Bronchial epithelial cell (primary cell): Measurements from ENCODE around the gene PRPF4. TPM values are rescaled to one million over a fixed set of nuclear protein-coding genes. Genes with fewer than 3 reads are reported as not detected.
A peak's percentile ranks its signal among the peaks of the same experiment; 100 is the strongest.

ENCODE experiments used
- DNase-seq: peaks from one replicate; pipeline ENCODE4 v3.0.0-alpha.2; 2010; ENCODE audit warnings: low read depth
- FAIRE-seq: peaks from 2 replicates; lab custom pipeline; 2011; peaks lifted over from hg19 to GRCh38; lab: Jason Lieb, UNC
- H3K27me3 ChIP-seq: 2 replicates; pipeline ENCODE4 v1.5.1; 2011; ENCODE audit warnings: low read length; ENCODE audit not compliant: control insufficient read depth, insufficient read depth
- H3K36me3 ChIP-seq: 2 replicates; pipeline ENCODE4 v1.5.1; 2011; ENCODE audit warnings: low read length; ENCODE audit not compliant: control insufficient read depth, insufficient read depth
- H3K4me3 ChIP-seq: 2 replicates; pipeline ENCODE4 v1.5.1; 2011; ENCODE audit warnings: mild to moderate bottlenecking, low read depth, low read length, control low read depth
- total RNA-seq: library from RNA; depleted of rRNA; stranded (reverse); fragments of >200 nt; gene quantifications from 2 replicates; pipeline ENCODE4 v1.2.1, GENCODE V29; 2014
- TF ChIP-seq, protein P1 (sequence below): IDR thresholded peaks from 2 replicates; pipeline ENCODE4 v1.5.1; 2011; ENCODE audit warnings: mild to moderate bottlenecking, moderate library complexity, low read length, control low read depth, inconsistent platforms; ENCODE audit not compliant: insufficient read depth, severe bottlenecking

Gene PRPF4
- total RNA-seq, 1 donor from 2014 or later: 45.3 TPM

DNA sequence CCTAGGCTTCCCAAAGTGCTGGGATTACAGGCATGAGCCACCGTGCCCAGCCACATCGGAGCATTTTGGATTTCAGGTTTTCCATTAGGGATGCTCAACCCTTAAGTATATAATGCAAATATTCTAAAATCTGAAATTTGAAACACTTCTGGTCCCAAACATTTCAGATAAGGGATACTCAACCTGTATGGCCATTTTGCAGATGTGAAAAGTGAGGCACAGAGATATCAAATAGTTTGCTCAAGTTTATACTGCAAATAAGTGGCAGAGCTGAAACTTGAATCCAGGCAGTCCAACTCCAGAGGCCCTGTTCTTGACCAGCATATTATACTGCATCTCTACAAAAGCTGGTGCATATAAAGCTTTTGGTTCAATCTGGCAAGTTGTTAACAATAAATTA, 62.3 kb downstream of the PRPF4 start:
- DNase-seq (no peak), FAIRE-seq (no peak)
- TF ChIP-seq, protein P1, sequence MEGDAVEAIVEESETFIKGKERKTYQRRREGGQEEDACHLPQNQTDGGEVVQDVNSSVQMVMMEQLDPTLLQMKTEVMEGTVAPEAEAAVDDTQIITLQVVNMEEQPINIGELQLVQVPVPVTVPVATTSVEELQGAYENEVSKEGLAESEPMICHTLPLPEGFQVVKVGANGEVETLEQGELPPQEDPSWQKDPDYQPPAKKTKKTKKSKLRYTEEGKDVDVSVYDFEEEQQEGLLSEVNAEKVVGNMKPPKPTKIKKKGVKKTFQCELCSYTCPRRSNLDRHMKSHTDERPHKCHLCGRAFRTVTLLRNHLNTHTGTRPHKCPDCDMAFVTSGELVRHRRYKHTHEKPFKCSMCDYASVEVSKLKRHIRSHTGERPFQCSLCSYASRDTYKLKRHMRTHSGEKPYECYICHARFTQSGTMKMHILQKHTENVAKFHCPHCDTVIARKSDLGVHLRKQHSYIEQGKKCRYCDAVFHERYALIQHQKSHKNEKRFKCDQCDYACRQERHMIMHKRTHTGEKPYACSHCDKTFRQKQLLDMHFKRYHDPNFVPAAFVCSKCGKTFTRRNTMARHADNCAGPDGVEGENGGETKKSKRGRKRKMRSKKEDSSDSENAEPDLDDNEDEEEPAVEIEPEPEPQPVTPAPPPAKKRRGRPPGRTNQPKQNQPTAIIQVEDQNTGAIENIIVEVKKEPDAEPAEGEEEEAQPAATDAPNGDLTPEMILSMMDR: no peak
- H3K27me3 ChIP-seq: no peaks in the 10 kb centered on the region
- no peaks in the 10 kb centered on the region for H3K36me3 ChIP-seq
- no peak overlapping the region for H3K4me3 ChIP-seq

DNA sequence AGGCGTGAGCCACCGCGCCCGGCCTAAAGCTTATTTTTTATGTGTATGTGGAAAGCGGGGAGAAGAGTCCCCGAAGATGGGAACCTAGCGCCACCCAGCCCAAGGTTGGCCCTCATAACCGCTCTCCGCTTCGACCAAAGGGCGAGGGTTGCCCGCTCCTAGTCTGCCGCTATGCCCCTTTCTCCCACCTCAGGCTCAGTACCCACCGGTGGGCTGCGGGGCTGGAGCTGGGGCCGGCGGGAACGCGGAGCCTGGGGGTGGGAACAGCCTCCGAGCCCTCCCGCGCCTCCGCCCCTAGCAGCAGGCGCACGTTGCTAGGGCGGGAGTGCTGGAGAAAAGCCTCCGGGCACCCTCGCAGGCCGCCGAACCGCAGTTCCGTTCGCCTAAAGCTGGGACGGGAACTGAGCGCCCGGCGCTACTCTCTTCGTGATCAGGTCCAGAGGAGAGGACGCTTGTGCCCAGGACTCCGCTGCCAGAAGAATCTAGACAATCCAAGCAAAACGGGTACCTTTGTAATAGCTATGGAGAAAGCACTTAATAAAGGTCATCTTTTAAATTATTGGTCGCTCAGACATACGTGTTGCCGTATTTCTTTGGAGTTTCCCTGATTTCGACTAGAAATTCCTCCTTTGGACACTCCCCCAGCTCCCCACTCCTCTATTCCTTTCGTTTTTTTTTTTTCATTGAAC, 64.7 kb downstream of the PRPF4 start, which contains the start of gene WDR31:
WDR31 (minus strand) TSS at position 265 of the 689 bp plus-strand sequence. CDS start 8,253 bp downstream, outside the sequence.
- Histone ChIP-seq H3K4me3 (peak within 1 kb of the TSS; percentile 64), H3K27me3 (no peaks in the 10 kb centered on the region), H3K36me3 (no peaks in the 10 kb centered on the region)
- DNase-seq (peak; percentile 65), FAIRE-seq (no peak)
- TF ChIP-seq, protein P1: no peak

DNA sequence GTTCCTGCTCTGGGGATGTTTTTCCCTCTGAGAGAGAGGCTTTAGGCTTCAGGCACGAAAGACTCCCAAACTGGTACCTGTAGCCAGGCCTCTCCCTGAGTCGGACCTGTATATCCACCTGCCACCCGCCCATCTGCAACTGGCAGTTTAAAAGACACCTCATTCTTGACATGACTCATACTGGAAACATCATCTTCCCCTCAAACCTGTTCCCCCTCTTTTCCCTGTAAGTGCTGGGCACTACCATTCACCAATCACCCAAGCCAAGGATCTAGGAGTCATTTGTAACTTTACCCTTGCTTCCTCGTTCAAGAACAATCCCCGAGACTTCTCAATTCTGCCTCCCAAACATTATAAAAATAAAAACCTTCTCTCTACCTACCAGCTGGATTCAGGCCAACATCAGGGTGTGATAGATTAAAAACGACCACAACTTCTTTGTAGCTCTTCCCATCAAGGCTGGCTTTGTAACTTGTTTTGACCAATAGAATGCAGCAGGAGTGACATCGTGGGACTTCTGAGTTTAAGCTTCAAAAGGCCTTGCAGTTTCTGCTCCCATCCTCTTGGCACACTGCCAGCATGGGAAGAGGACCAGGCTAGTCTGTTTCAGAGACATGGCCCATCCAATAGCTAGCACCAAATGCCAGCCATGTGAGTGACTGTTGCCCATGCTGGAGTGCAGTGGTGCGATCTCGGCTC, 66.4 kb downstream of the PRPF4 start:
- no peaks in the 10 kb centered on the region for H3K36me3 ChIP-seq
- peak; percentile 97 for DNase-seq
- TF ChIP-seq, protein P1: no peak
- no peak overlapping the region for H3K4me3 ChIP-seq
- FAIRE-seq: peak; percentile 89
- no peaks in the 10 kb centered on the region for H3K27me3 ChIP-seq

Other genes starting within 250 kb of the PRPF4 start
- gene ZFP37, start 218.9 kb upstream of the PRPF4 start, total RNA-seq: 0.77 and 0.79 TPM in 2 replicates
- 25.1 and 42.6 TPM in 2 replicates for gene SLC31A2, start 124.7 kb upstream of the PRPF4 start, total RNA-seq
- 11.1 and 12.9 TPM in 2 replicates for gene FKBP15, start 54.4 kb upstream of the PRPF4 start, total RNA-seq
- 29.7 and 50.1 TPM in 2 replicates for gene SLC31A1, start 54.1 kb upstream of the PRPF4 start, total RNA-seq
- gene CDC26, start 86 bp upstream of the PRPF4 start, total RNA-seq: 24.7 and 30.6 TPM in 2 replicates
- gene RNF183, start 27.7 kb downstream of the PRPF4 start, total RNA-seq: 0.26 and 0.38 TPM in 2 replicates
- 1.6 and 4.6 TPM in 2 replicates for gene WDR31, start 64.6 kb downstream of the PRPF4 start, total RNA-seq
- 1.8 and 20.4 TPM in 2 replicates for gene BSPRY, start 73.9 kb downstream of the PRPF4 start, total RNA-seq
- 14.5 and 18.2 TPM in 2 replicates for gene HDHD3, start 101.3 kb downstream of the PRPF4 start, total RNA-seq
- 3.2 and 3.7 TPM in 2 replicates for gene ALAD, start 125.6 kb downstream of the PRPF4 start, total RNA-seq
- gene POLE3, start 135.0 kb downstream of the PRPF4 start, total RNA-seq: 41.0 and 46.6 TPM in 2 replicates
- gene C9orf43, start 135.1 kb downstream of the PRPF4 start, total RNA-seq: 0.13 and 0.53 TPM in 2 replicates
- gene RGS3, start 188.1 kb downstream of the PRPF4 start, total RNA-seq: 22.1 and 36.2 TPM in 2 replicates